SK-N-SH treated with all-trans-retinoic acid at 6 μM for 48 hours (cell line): ENCODE measurements around the gene SPOCD1.

Experiments used
- CREB5 ChIP-seq: fragments of 250-450 bp; sonication (Bioruptor Pico); IDR thresholded peaks from 2 replicates; pipeline ENCODE4 v1.5.1; 2020; ENCODE audit warnings: low read depth, mild to moderate bottlenecking, moderate library complexity
- CSDC2 ChIP-seq: fragments of 250-450 bp; sonication (Bioruptor Pico); IDR thresholded peaks from 2 replicates; pipeline ENCODE4 v1.5.0; 2020; ENCODE audit warnings: mild to moderate bottlenecking, moderate library complexity
- CSRNP3 ChIP-seq: fragments of 250-450 bp; sonication (Bioruptor Pico); IDR thresholded peaks from 2 replicates; pipeline ENCODE4 v1.5.1; 2021; ENCODE audit warnings: mild to moderate bottlenecking, moderate library complexity
- ESRRG ChIP-seq: fragments of 250-450 bp; sonication (Bioruptor Pico); IDR thresholded peaks from 2 replicates; pipeline ENCODE4 v1.6.1; 2021; ENCODE audit warnings: mild to moderate bottlenecking
- GLIS3 ChIP-seq: fragments of 250-450 bp; sonication (Bioruptor Pico); IDR thresholded peaks from 2 replicates; pipeline ENCODE4 v1.5.0; 2020; ENCODE audit warnings: mild to moderate bottlenecking, moderate library complexity
- ISL1 ChIP-seq: fragments of 250-450 bp; sonication (Bioruptor Pico); IDR thresholded peaks from 2 replicates; pipeline ENCODE4 v2.1.2; 2022; ENCODE audit warnings: mild to moderate bottlenecking, moderate library complexity
- TCF4 ChIP-seq: fragments of 250-450 bp; sonication (Bioruptor Pico); IDR thresholded peaks from 2 replicates; pipeline ENCODE4 v1.8.0; 2021; ENCODE audit warnings: mild to moderate bottlenecking, moderate library complexity, borderline replicate concordance
- ZNF565 ChIP-seq: fragments of 450-650 bp; formaldehyde crosslinking; conservative IDR thresholded peaks from 2 replicates; pipeline ENCODE4 v1.5.0; 2020; ENCODE audit warnings: low read depth, mild to moderate bottlenecking, moderate library complexity
- ZNF8 ChIP-seq: fragments of 450-650 bp; formaldehyde crosslinking; IDR thresholded peaks from 2 replicates; pipeline ENCODE4 v1.5.0; 2020; ENCODE audit warnings: mild to moderate bottlenecking, moderate library complexity

- no peak for TF ChIP-seq ISL1
- no peak for TF ChIP-seq GLIS3 (CRISPR knock-in tag)
- no peak for TF ChIP-seq CREB5 (CRISPR knock-in tag)
- no peak for TF ChIP-seq TCF4 (CRISPR knock-in tag)
- TF ChIP-seq CSRNP3 (CRISPR knock-in tag): no peak
- no peak for TF ChIP-seq ZNF565
- TF ChIP-seq CSDC2 (CRISPR knock-in tag): no peak
- TF ChIP-seq ZNF8: no peak
- TF ChIP-seq ESRRG (CRISPR knock-in tag): no peak
Measured at GRCh38 chr1:31786366-31787060, 29.3 kb downstream of the SPOCD1 start.
